ENCODE data around the gene TMC7. TPM values are rescaled to one million over a fixed set of nuclear protein-coding genes. Genes with fewer than 3 reads are reported as not detected.
A peak's percentile ranks its signal among the peaks of the same experiment; 100 is the strongest.

TMC7 gene
- total and polyA plus RNA-seq, 2 of the 13 experiments (the other 11 are each of a cell fraction or from before 2014, with no cell fraction given) = 1.2 to 5.1 TPM

DNA sequence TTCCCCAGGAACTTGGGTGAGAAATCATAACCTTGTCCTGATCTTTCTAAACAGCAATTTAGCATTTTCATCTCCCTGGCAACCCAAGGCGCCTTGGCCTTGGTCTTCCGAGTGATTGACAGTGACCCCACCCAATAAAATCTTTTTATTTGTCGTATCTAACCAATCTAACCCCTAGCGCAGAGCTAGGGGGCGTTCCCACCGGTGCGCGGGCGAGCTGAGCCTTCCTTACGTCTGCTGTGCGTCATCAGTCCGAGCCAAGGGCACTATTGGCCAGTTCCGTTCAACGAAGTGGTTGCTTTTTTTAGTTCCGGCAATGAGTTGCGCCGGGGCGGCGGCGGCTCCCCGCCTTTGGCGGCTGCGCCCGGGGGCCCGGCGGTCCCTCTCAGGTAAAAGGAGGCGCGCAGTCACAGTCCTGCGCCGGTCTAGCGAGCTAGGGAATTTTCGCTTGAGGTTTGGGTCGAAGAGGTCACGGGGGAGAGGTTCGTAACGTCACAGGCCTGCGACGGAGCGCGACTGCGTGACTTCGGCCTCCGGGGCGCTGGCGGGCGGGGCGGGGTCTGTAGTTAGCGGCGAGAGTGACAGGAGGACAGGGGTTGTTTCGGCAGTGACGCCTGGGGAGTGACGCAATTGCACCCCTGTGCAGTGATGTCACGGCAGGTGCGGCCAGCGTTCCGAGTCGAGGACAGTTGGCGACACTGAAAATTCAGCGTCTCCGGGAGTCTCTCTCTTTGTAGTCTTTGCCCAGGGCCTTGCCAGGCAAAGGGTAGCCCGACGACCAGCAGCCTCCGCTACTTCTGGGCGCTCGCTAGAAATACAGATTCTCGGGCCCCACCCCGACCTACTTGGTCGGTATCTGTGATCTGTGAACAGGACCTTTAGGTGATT is 83.9 kb downstream of the TMC7 start, which contains the start of gene COQ7 (continued):
- no peak for TF ChIP-seq ZNF318 (CRISPR knock-in tag; IDR thresholded peaks at IDR 0.05)
- TF ChIP-seq POLR2A (IDR thresholded peaks at IDR 0.05; ENCODE audit: insufficient read depth in 1 of 2, low read depth in 2 of 2, low read length in 2 of 2) = peak; percentile 77 to 89
- TF ChIP-seq ZNF556 (CRISPR knock-in tag; IDR thresholded peaks at IDR 0.05; ENCODE audit: borderline replicate concordance) = 0 out of 2 replicates have a peak, but pooled peaks have one; percentile 92
- TF ChIP-seq MIER3 (CRISPR knock-in tag; IDR thresholded peaks at IDR 0.05; ENCODE audit: borderline replicate concordance) = peak; percentile 66; the same call in 1 of the 2 replicates
- TF ChIP-seq ZNF615 (CRISPR knock-in tag; IDR thresholded peaks at IDR 0.05; ENCODE audit: borderline replicate concordance) = no peak
- no peak; the same call in 1 of the 2 replicates for TF ChIP-seq ZBTB8A (CRISPR knock-in tag; IDR thresholded peaks at IDR 0.05; ENCODE audit: borderline replicate concordance, low read depth)
- TF ChIP-seq NCOA5 (CRISPR knock-in tag; IDR thresholded peaks at IDR 0.05) = no peak
- peak; percentile 60 for TF ChIP-seq TCF7 (IDR thresholded peaks at IDR 0.05; ENCODE audit: low read depth)
- no peak for TF ChIP-seq PAF1 (CRISPR knock-in tag; IDR thresholded peaks at IDR 0.05)
- TF ChIP-seq ZNF18 (CRISPR knock-in tag; IDR thresholded peaks at IDR 0.05; ENCODE audit: insufficient replicate concordance) = peak; percentile 89
- TF ChIP-seq ZNF12 (CRISPR knock-in tag; IDR thresholded peaks at IDR 0.05) = no peak
- TF ChIP-seq ZNF44 (CRISPR knock-in tag; IDR thresholded peaks at IDR 0.05) = peak; percentile 94
- TF ChIP-seq GATAD1 (CRISPR knock-in tag; IDR thresholded peaks at IDR 0.05) = peak; percentile 97
- no peak for TF ChIP-seq ZSCAN22 (CRISPR knock-in tag; IDR thresholded peaks at IDR 0.05)
- TF ChIP-seq SNAPC5 (CRISPR knock-in tag; IDR thresholded peaks at IDR 0.05; ENCODE audit: borderline replicate concordance) = peak; percentile 91; the same call in 1 of the 2 replicates
- peak; percentile 98 for TF ChIP-seq GMEB1 (CRISPR knock-in tag; IDR thresholded peaks at IDR 0.05; ENCODE audit: borderline replicate concordance)
